Type B pancreatic cell (in vitro differentiated cells): ENCODE data around the gene DOCK7. TPM values are rescaled to one million over a fixed set of nuclear protein-coding genes. Genes with fewer than 3 reads are reported as not detected.
"Not testable (repeated sequence)": the region's sequence is repeated elsewhere in the genome, so short reads cannot be mapped to it uniquely, and the experiment has no call there.

ENCODE experiments used
- DNase-seq: peaks from one replicate; pipeline ENCODE4 v3.0.0; 2021; ENCODE audit warnings: mixed read lengths; ENCODE audit not compliant: unreplicated experiment; ENCODE audit errors: extremely low spot score
- H3K27ac Mint-ChIP-seq: 2 replicates; pipeline ENCODE4 v1.8.0; 2021; ENCODE audit warnings: mild to moderate bottlenecking, mixed read lengths
- H3K27me3 Mint-ChIP-seq: 2 replicates; pipeline ENCODE4 v1.8.0; 2021; ENCODE audit warnings: mixed read lengths
- H3K36me3 Mint-ChIP-seq: 2 replicates; pipeline ENCODE4 v1.8.0; 2021; ENCODE audit warnings: mixed read lengths
- H3K4me1 Mint-ChIP-seq: one replicate; pipeline ENCODE4 v1.8.0; 2021; ENCODE audit warnings: mixed read lengths; ENCODE audit not compliant: unreplicated experiment
- H3K4me3 Mint-ChIP-seq: 2 replicates; pipeline ENCODE4 v1.8.0; 2021; ENCODE audit warnings: mild to moderate bottlenecking, mixed read lengths
- H3K9me3 Mint-ChIP-seq: 2 replicates; pipeline ENCODE4 v1.8.0; 2021; ENCODE audit warnings: mixed read lengths
- CTCF ChIP-seq: fragments of 200-600 bp; sonication (generic); conservative IDR thresholded peaks from 2 replicates; pipeline ENCODE4 v1.5.0; 2021; ENCODE audit warnings: antibody characterized with exemption, mild to moderate bottlenecking
- total RNA-seq: library from RNA; stranded (reverse); gene quantifications from 2 replicates; pipeline ENCODE4 v1.2.1, GENCODE V29; 2021; ENCODE audit warnings: low replicate concordance

DOCK7 gene
- total RNA-seq, 1 donor from 2014 or later: 61.1 TPM

- H3K4me1 Mint-ChIP-seq: no peaks in the 10 kb centered on the region
- no peak overlapping the region for H3K27ac Mint-ChIP-seq
- H3K9me3 Mint-ChIP-seq: no peaks in the 10 kb centered on the region
- TF ChIP-seq CTCF: no peak
- no peak for DNase-seq
- no peaks in the 10 kb centered on the region for H3K27me3 Mint-ChIP-seq
- H3K36me3 Mint-ChIP-seq: peaks cover 33% of the 10 kb centered on the region
- H3K4me3 Mint-ChIP-seq: no peak overlapping the region
Measured at GRCh38 chr1:62585469-62586155, 102.6 kb downstream of the DOCK7 start.

GRCh38 chr1:62573675-62574074, 114.5 kb downstream of the DOCK7 start:
- Mint-ChIP-seq H3K9me3 (no peaks in the 10 kb centered on the region), H3K27me3 (no peaks in the 10 kb centered on the region), H3K4me1 (no peaks in the 10 kb centered on the region), H3K4me3 (no peak overlapping the region), H3K27ac (no peak overlapping the region), H3K36me3 (peaks cover 46% of the 10 kb centered on the region)
- no peak for DNase-seq
- no peak for TF ChIP-seq CTCF

GRCh38 chr1:62572476-62572875, 115.7 kb downstream of the DOCK7 start:
- peaks cover 51% of the 10 kb centered on the region for H3K36me3 Mint-ChIP-seq
- no peak for TF ChIP-seq CTCF

GRCh38 chr1:62571517-62571916, 116.7 kb downstream of the DOCK7 start:
- H3K4me3 Mint-ChIP-seq, DNase-seq, H3K4me1 Mint-ChIP-seq, H3K27ac Mint-ChIP-seq, H3K9me3 Mint-ChIP-seq, H3K27me3 Mint-ChIP-seq: not testable (repeated sequence)
- H3K36me3 Mint-ChIP-seq: peaks cover 59% of the 10 kb centered on the region

More at GRCh38 chr1:62572476-62572875, 115.7 kb downstream of the DOCK7 start:
- H3K4me1 Mint-ChIP-seq: no peaks in the 10 kb centered on the region
- no peak for DNase-seq
- H3K4me3 Mint-ChIP-seq: no peak overlapping the region
- no peaks in the 10 kb centered on the region for H3K9me3 Mint-ChIP-seq
- no peak overlapping the region for H3K27ac Mint-ChIP-seq
- H3K27me3 Mint-ChIP-seq: no peaks in the 10 kb centered on the region

GRCh38 chr1:62567926-62568325, 120.3 kb downstream of the DOCK7 start:
- H3K27me3 Mint-ChIP-seq, H3K4me3 Mint-ChIP-seq, DNase-seq, H3K27ac Mint-ChIP-seq, H3K4me1 Mint-ChIP-seq, H3K9me3 Mint-ChIP-seq: not testable (repeated sequence)
- H3K36me3 Mint-ChIP-seq: peaks cover 74% of the 10 kb centered on the region

GRCh38 chr1:62567182-62567581, 121.0 kb downstream of the DOCK7 start:
- not testable (repeated sequence) for DNase-seq, H3K4me3 Mint-ChIP-seq, H3K9me3 Mint-ChIP-seq, H3K27me3 Mint-ChIP-seq, H3K27ac Mint-ChIP-seq, H3K4me1 Mint-ChIP-seq
- peaks cover 75% of the 10 kb centered on the region for H3K36me3 Mint-ChIP-seq

GRCh38 chr1:62561306-62561705, 126.9 kb downstream of the DOCK7 start:
- peaks cover 49% of the 10 kb centered on the region for H3K36me3 Mint-ChIP-seq
- H3K27ac Mint-ChIP-seq: no peak overlapping the region
- H3K9me3 Mint-ChIP-seq: no peaks in the 10 kb centered on the region
- no peaks in the 10 kb centered on the region for H3K27me3 Mint-ChIP-seq
- no peak for TF ChIP-seq CTCF
- H3K4me3 Mint-ChIP-seq: no peak overlapping the region
- H3K4me1 Mint-ChIP-seq: no peaks in the 10 kb centered on the region
- DNase-seq: no peak
